Left lung (tissue), 10 donors: ENCODE measurements around the gene GRM7. TPM values are rescaled to one million over a fixed set of nuclear protein-coding genes. Genes with fewer than 3 reads are reported as not detected.
A peak's percentile ranks its signal among the peaks of the same experiment; 100 is the strongest.

Experiments used
- ATAC-seq: fragments of 200-7000 bp; cut with Tn5 transposase; one replicate; pipeline ENCODE4 v1.9.1; 2020; ENCODE audit warnings: moderate library complexity
- DNase-seq, 4 donors: peaks; one replicate each; pipeline ENCODE4 v3.0.0-alpha.2; 2013 to 2020
- H3K27ac ChIP-seq, 2 donors: fragments of 200-600 bp; sonication (generic) in 1 of 2; one replicate each; pipeline versions ENCODE4 v1.5.0 to v1.8.0; 2020 to 2021
- H3K27me3 ChIP-seq, 2 donors: fragments of 200-600 bp; sonication (generic) in 1 of 2; one replicate each; pipeline versions ENCODE4 v1.5.0 to v1.8.0; 2020 to 2021
- H3K36me3 ChIP-seq, 2 donors: fragments of 200-600 bp; sonication (generic) in 1 of 2; one replicate each; pipeline versions ENCODE4 v1.5.0 to v1.8.0; 2020 to 2021
- H3K4me1 ChIP-seq, 2 donors: fragments of 200-600 bp; one replicate each; pipeline ENCODE4 v1.8.0; 2021
- H3K4me3 ChIP-seq, 2 donors: fragments of 200-600 bp; sonication (generic) in 1 of 2; one replicate each; pipeline versions ENCODE4 v1.5.0 to v1.8.0; 2020 to 2021; ENCODE audit warnings: mild to moderate bottlenecking in 1 of 2
- H3K9me3 ChIP-seq, 2 donors: fragments of 200-600 bp; sonication (generic) in 1 of 2; one replicate each; pipeline versions ENCODE4 v1.5.0 to v1.8.0; 2020 to 2021
- CTCF ChIP-seq, 2 donors: fragments of 200-600 bp; sonication (generic) in 1 of 2; IDR thresholded peaks; one replicate each; pipeline versions ENCODE4 v1.5.0 to v1.8.0; 2021; ENCODE audit warnings: antibody characterized with exemption in 2 of 2
- intact Hi-C, 2 donors: fragments of 100-400 bp; cut with DNase I; formaldehyde crosslinking; loops; one replicate each; pipeline versions ENCODE4 v1.11.2 to v1.14.2; 2022
- polyA plus RNA-seq, 6 donors: library from polyadenylated mRNA; unstranded; fragments of 120-200 nt; gene quantifications; one replicate each; pipeline ENCODE4 v1.2.1, GENCODE V29; 2013; ENCODE audit not compliant: insufficient read length in 6 of 6
- total RNA-seq, 2 donors: library from RNA; stranded (reverse); fragmentation: NEBNext Ultra II Directional; extraction: Animal tissue kit (Norgen Biotek cat#: 25700); gene quantifications; one replicate each; pipeline ENCODE4 v1.2.1, GENCODE V29; 2021
- donor health status: DM: no; HTN: yes; CAD: no.
- donor health status: DM: no; HTN: no; CAD: no.

GRM7 gene
- total and polyA plus RNA-seq, 8 donors: 0.04 to 0.72 (median 0.27) TPM

- intact Hi-C loops: no loop called here
Observed at GRCh38 chr3:7632305-7632704, 771.4 kb downstream of the GRM7 start.

DNA sequence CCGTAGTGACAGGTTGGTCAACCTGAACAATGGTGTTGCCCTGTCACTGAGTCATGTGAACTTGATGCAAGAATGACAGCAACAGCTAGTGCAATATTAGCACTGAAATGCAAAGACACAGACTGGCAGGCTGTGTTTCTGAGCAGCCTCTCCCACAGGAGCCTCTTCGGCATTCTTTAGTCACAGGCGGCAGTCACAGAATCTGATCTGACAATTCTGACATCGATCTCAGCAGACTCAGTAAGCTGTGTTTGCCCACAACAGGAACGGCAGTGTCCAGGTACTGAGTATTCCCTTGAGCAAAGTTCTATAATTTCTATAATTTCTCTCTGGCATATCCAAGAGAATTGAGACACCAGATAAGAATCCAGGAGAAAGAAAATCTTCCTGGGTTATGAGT, 776.8 kb downstream of the GRM7 start:
- H3K27ac ChIP-seq: no peak overlapping the region
- H3K9me3 ChIP-seq: no peaks in the 10 kb centered on the region
- H3K4me1 ChIP-seq: no peaks in the 10 kb centered on the region
- no peak for TF ChIP-seq CTCF (IDR thresholded peaks at IDR 0.05)
- no peak overlapping the region for H3K4me3 ChIP-seq
- intact Hi-C loops: no loop called here
- no peaks in the 10 kb centered on the region for H3K27me3 ChIP-seq
- H3K36me3 ChIP-seq: no peaks in the 10 kb centered on the region
- DNase-seq (no peak), ATAC-seq (no peak)

More at GRCh38 chr3:7632305-7632704, 771.4 kb downstream of the GRM7 start:
- H3K9me3 ChIP-seq: no peaks in the 10 kb centered on the region
- no peak overlapping the region for H3K27ac ChIP-seq
- no peak for TF ChIP-seq CTCF (IDR thresholded peaks at IDR 0.05)
- ATAC-seq (no peak), DNase-seq (no peak)
- H3K36me3 ChIP-seq: no peaks in the 10 kb centered on the region
- H3K4me1 ChIP-seq: no peaks in the 10 kb centered on the region
- no peaks in the 10 kb centered on the region for H3K27me3 ChIP-seq
- no peak overlapping the region for H3K4me3 ChIP-seq

GRCh38 chr3:7638103-7638502, 777.2 kb downstream of the GRM7 start:
- ATAC-seq (no peak), DNase-seq (no peak)
- Histone ChIP-seq H3K9me3 (no peaks in the 10 kb centered on the region), H3K27ac (no peak overlapping the region), H3K27me3 (no peaks in the 10 kb centered on the region), H3K36me3 (no peaks in the 10 kb centered on the region), H3K4me1 (no peaks in the 10 kb centered on the region), H3K4me3 (no peak overlapping the region)
- intact Hi-C loops: no loop called here
- TF ChIP-seq CTCF (IDR thresholded peaks at IDR 0.05): no peak

DNA sequence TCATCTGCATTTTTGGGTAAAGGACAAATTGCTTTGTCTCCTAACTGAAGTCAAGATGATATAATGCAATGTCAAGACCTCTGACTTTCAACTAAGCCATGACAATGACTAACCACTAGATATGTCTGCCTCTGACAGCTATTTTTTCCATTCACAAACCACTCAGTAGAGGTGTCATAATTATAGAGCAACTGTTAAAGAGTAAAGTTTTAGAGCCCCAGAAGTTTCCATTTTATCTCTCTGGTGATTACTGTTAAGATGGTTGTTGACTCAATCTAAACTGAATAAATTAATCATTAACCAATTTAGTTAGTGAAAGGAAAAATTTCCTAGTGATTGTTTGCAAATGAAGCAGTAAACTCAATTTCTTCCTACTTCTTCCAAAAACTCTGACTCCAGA, 779.9 kb downstream of the GRM7 start:
- intact Hi-C loops: no loop called here
- no peak for DNase-seq

DNA sequence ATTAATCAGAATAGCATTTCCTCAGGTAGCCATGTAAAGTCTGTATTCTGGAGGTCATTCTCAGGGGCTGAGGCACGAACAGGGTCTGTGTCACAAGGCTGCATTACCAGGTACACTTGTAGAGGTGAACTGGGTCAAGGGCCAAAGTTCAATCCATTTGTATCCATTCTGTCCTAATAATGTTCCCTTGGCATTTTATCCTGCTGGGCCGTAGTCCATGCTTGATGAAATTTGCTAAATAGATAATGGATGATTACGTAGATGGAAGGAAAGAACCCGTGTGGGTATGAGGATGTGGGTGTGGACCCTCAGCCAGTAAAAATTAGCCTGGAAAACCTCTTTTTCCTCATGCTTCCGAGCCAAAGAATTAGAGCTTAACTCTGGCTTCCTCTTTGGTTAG, 785.9 kb downstream of the GRM7 start:
- H3K9me3 ChIP-seq: no peaks in the 10 kb centered on the region
- intact Hi-C loops: no loop called here
- no peak for ATAC-seq
- H3K36me3 ChIP-seq: no peaks in the 10 kb centered on the region
- H3K4me3 ChIP-seq: no peak overlapping the region
- H3K27me3 ChIP-seq: no peaks in the 10 kb centered on the region
- no peak overlapping the region for H3K27ac ChIP-seq
- H3K4me1 ChIP-seq: no peaks in the 10 kb centered on the region
- no peak for DNase-seq
- no peak for TF ChIP-seq CTCF (IDR thresholded peaks at IDR 0.05)

More for the DNA sequence above, 779.9 kb downstream of the GRM7 start:
- H3K4me1 ChIP-seq: no peaks in the 10 kb centered on the region
- peak; percentile 42 for ATAC-seq
- H3K9me3 ChIP-seq: no peaks in the 10 kb centered on the region
- H3K4me3 ChIP-seq: no peak overlapping the region
- no peak for TF ChIP-seq CTCF (IDR thresholded peaks at IDR 0.05)
- no peak overlapping the region for H3K27ac ChIP-seq
- no peaks in the 10 kb centered on the region for H3K36me3 ChIP-seq
- H3K27me3 ChIP-seq: no peaks in the 10 kb centered on the region
